C4-2B (cell line): ENCODE measurements around the gene MDH1B.

Source experiments
- ZFX ChIP-seq: fragments of 450-650 bp; IDR thresholded peaks from 2 replicates; pipeline ENCODE4 v1.6.1; 2017
- TF ChIP-seq, protein P1 (sequence below): fragments of 450-650 bp; conservative IDR thresholded peaks from 2 replicates; pipeline ENCODE4 v1.5.1; 2017; ENCODE audit warnings: mild to moderate bottlenecking

DNA sequence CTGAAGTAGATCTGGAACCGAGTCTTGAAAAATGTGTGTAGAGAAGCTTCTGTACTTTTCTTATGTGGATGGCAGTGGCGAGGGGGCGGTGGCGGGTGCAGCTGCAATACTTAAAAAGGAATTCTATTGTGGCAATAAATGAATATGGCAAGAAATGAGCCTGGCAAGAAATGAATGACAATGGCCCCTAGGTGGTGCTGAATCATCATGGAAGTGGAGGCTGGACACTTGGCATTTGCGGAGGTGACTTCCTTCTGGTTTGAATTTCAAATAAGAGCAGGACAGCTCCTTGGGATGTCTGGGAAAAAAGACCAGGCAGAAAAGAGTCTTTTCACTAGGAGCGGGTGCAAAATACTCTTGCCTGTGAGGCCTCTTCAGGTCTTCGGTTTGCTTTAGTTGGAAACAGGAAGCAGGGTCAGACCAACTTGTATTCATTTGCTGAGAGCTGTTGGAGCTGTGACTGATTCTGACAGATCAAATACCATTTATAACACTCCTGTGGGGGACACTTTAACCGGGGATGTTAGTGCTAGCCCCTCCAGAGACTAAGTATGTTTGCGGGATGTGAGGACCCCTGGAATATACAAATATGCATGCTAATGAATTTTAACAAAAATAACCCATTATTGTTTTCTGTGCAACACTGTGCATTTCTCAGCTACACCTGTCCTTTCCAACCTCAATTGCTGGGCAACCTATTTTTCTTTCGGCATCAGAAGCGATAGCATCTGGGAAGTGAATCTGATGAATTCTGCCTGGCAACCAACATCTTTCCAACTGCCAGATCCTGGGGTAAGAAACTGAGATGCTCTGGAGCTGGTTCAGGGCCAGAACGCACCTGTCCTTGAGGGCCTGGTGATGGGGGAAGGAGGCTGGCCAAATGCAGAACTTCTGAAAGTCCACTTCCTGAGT is 35.6 kb upstream of the MDH1B start:
- TF ChIP-seq, protein P1, sequence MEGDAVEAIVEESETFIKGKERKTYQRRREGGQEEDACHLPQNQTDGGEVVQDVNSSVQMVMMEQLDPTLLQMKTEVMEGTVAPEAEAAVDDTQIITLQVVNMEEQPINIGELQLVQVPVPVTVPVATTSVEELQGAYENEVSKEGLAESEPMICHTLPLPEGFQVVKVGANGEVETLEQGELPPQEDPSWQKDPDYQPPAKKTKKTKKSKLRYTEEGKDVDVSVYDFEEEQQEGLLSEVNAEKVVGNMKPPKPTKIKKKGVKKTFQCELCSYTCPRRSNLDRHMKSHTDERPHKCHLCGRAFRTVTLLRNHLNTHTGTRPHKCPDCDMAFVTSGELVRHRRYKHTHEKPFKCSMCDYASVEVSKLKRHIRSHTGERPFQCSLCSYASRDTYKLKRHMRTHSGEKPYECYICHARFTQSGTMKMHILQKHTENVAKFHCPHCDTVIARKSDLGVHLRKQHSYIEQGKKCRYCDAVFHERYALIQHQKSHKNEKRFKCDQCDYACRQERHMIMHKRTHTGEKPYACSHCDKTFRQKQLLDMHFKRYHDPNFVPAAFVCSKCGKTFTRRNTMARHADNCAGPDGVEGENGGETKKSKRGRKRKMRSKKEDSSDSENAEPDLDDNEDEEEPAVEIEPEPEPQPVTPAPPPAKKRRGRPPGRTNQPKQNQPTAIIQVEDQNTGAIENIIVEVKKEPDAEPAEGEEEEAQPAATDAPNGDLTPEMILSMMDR: peak; percentile 79
- no peak for TF ChIP-seq ZFX
